ENCODE measurements around the gene CA10.
A peak's percentile ranks its signal among the peaks of the same experiment; 100 is the strongest.

Gene CA10

DNA sequence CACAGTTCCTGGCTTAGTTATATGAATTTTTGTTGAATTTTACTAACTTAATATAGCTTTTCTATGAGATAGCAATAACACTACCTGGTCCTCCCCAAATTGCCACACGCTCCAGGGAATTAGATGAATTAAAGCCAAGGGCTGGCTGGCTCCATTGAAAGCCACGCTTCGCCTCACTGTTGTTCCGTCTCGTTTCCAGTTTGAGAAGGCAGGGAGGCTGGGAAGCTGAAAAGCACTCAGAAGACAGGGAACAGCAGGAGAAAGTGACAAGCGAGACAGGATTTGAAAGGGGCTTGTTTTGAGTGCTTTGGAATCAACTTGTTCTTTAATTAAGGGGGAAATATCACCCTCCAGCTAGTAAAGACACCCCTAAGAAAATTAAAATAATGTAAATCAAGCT is 425.3 kb downstream of the CA10 start:
- no peak for DNase-seq

DNA sequence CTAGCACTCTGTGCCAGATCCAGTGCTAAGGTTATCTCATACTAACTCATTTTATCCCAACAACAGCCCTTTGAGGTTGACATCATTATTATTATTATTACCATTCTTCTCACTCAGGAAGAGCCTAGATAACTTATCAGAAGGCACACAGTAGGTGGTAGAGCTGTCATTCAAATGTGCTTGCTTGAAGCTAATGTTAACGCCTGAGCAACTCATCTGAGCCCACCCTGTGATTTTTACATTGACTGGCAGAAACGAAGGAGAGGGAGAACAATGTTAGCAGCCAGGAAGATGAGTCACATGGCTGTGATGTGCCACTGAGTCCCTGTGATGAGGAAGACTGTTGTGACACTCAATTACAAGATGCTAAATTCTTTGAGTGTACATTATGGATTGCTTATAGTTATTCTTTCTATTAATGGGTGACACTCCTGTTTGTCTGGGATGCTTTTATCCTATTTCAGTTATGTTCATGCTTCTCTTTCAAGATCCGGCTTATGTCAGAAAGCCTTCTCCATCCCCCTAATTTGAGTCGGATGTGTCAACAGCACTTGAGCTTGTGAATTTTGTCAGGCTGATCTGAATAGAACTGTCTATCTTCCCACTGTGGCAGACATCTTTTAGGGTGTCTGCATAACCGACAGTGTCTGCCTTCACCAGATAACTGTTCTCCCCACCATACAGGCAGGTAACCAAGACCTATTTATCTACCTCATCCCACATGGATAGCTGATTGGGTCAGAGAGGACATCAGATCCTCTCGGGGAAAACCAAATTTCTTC is 426.4 kb downstream of the CA10 start:
- no peak for DNase-seq

DNA sequence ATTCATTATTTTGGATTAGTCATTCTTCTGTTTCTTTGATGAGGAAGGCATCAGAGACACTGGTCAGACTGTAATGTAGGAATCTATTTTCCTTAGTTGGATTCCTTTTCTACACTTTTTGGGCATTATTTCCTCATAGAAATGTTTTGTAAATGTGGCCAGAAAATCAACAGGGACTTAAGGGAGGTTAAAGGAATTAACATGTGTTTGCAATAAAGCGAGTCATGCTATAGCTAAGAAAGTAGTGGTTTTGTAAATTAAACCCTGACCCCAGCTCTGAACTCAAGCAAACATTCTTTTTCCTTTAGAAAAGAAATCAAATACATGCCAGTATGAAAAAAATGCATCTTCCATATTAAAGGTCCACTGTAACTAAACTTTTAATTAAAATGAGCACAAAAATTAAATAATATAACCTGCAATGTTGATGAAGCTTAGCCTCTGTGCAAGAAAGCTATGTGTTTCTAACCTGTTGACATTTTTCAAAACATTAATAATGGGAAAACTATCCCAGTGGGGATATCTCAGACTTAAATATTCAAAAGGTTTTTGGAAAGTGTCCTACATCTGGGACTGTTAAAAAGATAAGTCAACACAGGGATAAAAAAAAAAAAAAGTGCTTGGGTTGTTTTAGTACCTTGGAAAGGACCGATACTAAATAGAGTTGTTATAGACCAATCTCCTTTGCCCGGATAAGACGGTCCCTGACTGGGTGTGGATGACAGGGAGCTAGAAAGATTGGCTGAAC is 428.0 kb downstream of the CA10 start:
- DNase-seq = no peak

DNA sequence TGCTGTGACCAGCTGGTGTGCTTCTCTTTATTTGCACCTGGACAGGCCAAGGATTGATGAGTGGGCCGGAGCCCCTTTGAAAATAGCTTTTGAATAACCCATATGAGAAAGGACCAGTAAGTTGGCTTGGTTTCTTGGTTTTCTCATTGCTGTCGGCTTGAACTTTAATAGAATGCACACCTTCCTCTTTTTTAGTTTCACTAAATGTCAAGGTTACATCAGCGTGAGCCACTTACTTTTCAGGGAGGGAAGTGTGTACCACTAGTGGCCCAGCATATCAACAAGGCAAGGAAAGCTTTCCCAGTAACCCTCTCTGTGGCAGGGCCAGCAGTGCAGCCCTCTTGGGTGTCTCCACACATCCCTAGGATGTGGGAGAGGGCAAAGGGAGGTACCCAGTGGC is 433.3 kb downstream of the CA10 start:
- no peak for DNase-seq

DNA sequence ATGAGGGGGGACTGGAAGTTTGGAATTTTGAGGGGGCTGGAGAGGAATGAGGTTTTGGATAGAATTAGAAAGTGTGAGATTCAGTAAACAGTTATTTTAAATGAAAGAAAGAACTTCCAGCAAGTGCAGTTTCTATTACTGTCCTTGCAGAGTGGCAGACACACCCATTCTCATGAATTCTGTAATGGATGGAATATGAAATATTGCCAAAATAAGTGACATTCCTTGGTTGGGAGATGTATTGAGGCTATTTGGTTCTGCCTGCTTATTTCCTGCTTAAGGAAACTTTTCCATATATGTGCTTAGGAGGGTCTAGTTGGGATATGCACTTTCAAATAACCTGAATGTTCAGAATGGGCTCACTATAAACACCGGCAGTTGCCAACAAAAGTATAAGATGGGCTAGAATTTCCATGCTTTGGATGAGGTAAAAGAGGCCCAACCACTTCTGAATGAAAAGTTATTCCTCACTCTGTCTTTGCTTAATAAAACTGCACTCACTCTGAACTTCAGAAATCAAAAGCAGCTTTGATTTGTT is 434.4 kb downstream of the CA10 start:
- DNase-seq = no peak

DNA sequence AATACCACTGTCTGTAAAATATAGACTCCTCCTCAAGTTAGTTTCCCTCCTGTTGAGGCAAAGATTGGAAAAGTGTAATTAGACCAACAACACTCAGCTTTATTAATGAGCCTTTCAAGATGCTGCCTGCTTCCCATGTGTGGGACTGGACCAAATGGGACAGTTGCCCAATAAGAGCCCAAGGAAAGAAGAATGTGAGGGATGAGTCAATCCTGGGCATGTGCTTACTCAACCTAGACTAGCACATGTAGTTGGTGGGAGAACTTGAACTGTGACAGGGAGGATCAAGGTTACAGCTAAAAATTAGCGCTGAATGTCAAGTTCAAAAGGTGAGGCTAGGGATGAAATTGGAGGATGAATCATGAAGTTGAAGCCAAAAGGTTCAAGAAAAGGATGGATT is 435.5 kb downstream of the CA10 start:
- DNase-seq = no peak

DNA sequence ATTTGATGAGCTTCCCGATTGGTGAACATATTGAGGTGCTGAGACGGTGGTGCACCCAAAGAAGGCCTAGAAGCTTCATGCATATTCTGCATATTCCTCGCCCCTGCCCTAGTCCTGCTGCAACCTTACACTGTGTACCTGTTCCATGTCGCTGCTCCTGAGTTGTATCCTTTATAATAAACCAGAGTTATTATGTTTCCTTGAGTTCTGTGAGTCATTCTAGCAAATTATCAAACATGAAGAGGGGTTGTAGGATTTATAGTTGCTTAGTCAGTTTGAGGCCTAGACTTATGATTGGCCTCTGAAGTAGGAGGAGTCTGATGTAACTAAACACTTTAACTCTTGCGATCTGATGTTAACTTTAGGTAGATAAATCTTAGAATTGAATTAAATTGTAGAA is 436.8 kb downstream of the CA10 start:
- DNase-seq = no peak

DNA sequence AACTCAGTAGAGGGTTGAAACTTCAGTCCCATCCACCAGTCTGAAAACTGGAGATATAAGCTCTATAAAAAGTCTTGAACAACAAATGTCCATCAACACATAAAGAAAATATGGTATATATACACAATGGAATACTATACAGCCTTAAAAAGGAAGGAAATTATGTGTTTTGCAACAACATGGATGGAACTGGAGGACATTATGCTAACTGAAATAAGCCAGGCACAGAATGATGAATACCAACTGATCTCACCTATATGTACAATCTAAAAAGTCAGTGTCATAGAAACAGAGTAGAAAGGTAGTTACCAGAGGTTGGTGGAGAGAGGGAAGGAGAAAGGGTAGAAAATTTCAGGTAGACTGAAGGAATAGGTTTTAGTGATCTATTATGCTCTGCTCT is 438.1 kb downstream of the CA10 start:
- no peak for DNase-seq

DNA sequence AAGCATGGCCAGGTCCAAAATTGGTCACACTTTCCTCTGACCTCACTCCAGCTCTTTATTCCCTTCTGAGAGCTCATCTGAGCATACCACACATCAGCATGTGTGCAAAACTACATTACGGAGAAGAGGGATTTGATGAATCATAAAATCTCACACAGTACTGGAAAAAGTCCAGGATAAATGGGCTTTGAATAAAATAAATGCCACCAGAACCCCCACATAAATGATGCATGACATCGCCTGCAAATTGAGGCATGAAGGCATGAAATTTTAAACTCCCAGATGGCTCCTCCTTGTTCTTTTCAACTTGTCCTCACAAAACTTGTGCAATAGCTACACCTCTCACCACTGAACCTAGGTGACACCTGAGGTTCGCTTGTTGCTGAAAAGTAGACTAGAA is 439.5 kb downstream of the CA10 start:
- no peak for DNase-seq

DNA sequence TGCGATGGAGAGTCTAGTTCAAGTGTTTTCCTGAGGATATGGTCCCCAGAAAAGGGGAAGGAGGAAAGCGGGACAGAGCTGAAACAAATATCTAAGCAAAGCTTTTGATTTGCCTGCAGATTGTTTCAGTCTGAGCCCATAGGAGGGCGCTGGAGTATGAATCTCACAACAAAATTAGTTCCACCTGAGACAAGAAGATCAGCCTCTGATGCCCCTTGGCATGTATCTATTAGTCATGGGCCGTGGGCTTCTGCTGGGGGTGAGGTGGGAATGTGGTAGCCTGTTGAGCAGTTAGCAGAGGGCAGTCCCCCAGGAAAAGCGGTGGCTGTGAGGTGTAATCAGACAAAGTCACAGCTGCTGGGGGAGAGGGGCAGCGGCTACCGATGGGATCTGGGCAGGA is 446.9 kb downstream of the CA10 start:
- no peak for DNase-seq

DNA sequence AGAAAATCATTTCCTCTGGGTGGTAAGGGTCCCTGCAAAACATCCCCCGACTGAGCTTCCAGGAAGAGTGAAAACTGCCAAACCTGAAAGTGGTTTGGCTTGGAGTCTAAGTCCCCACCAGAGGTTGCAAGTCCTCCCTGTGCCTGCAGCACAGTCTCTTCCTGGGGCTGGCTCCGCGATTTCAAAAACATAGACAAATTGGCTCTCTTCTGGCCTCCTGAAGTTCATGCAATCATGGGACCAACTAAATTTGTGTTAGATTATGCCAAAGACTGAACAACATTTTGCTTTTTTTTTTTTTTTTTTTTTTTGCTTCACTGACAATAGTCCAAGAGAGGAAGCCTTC is 447.9 kb downstream of the CA10 start:
- DNase-seq = no peak

DNA sequence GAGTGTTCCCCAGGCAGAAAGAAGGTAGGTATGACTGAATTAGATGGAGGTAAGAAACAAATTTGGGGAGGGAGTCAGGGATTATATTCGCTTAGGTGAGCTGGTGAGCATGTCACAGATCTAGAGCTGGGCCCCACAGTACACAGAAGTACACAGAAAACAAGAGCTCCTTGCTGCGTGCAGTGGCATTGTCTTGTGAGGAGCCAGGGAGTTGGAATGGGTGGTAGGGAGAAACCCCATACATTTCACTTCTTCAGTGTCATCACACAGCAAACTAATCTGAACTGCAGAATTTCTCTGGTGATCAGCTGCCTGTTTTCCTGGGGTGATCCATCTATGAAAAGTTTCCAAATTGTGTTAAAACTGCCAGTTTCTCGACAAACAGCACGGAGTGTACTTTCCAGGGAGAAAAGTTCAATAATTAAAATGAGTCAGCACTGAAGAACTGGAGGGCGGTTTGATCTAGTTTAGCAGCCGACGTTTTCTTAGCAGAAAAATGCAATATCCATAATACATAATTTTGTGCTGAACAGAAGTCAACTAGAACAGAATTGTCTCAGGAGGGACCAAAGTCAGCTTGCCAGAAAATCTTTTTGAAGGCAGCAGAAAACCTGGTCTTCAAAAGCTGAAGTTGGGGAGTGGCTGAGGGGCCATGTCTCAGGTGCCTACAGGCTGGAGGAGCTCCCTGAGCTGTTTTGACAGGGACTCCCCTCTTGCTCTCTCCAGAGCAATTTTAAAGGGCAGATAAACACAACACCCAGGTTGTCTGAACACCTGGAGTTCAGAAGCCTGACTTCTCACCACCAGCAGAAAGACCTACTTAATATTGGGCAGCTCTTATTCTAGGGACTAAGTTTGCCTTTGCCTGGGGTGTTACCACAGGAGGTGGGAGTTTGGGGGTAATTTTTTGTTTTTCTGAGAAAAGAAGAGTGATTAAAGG is 448.6 kb downstream of the CA10 start:
- DNase-seq = peak in 15 of 56 donors; percentile 1 to 41 (median 14)

DNA sequence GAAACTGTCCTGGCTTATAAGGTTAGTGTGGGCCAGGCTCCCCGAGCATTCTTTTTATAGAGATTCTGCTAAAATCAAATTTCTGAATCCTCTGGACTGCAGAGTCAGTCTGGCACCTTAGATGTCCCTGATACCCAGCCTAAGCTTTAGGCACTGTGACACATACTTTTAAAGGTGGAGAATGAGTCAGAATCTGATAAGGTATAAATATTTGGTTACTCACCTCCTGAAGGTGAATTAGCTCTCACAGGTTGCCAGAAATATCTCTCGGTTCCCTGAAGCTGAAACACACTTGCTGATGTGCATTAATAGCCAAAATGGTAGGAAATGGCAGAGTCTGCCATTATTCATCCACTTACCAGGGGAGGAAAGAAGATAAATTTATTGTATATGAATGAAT is 451.3 kb downstream of the CA10 start:
- no peak for DNase-seq

DNA sequence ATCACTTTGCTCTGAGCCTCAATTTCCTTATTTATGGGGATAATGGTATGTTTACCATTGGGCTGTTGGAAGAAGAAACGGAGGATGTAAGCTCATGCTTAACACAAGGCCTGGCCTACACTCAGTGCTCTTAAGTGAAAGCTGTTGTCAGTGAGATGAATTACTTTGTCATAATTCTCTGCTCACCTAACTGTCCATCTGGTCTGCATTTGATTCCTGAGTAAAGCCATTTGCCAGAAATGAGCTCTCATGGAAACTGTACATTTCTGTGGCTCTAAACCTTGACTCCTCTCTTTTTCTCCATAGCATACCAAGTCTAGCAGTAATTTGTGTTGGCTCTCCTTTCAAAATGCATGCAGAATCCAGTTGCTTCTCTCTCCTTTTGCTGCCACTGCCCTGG is 452.4 kb downstream of the CA10 start:
- no peak for DNase-seq

DNA sequence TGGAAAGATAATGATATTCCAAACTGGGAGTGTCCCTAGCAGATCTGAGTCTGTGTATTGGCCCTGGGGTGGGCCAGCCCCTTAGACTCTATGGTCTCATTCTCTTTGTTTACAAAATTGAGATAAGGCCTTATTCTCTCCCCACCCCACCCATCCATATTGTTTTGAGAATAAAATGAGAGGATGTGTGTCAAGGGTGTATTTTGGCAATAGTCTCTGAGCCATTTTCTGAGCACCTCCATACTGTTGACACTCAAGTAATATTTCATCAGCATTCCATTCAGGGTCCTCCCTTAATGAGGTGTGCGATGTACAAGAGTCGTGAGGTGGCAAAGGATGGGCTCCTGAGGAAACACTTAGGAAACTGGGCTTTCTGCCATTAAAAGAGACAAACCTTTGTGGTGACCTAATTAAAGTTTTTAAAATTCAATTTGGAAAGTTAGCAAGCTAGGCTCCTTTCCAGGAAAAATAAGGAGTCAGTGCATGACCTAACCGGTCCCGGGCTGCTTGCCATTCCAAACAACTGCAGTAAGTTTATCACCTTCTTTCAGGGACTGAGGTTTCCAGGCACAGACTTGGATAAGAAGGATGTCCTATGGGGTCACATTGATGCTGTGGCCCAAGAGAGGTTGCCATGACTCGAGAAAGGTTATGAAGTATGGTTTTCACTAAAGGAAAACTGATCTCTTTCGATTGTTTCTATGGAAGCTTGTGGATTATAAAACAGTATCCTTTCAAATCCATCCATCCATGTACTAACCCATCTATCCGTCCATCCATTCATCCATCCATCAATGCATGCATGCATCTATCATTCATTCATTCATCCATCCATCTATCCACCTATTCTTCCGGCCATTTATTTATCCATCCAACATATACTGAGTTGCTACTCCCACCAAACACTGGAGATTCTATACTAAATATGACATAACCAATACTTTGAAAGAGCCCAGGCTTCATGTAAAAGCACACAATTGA is 454.9 kb downstream of the CA10 start:
- peak in 1 of 56 donors; percentile 1 for DNase-seq

DNA sequence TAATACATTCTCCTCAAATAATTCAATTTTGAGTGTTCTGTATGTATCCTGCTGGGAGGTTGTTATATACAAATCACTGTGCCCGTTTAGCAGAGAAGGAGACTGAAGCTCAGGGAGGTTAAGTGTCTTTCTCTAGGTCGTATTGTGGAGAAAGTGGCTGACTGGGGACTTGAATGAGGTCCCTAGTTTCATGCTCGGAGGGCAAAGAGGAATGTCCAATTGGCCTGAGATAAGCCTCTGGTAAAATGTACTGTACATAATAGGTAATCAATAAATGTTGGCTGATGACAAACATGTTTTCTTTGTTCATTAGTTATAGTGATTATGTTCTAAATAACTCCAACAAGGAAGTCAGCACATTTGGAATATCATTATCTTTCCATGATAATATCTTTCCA is 455.6 kb downstream of the CA10 start:
- no peak for DNase-seq

DNA sequence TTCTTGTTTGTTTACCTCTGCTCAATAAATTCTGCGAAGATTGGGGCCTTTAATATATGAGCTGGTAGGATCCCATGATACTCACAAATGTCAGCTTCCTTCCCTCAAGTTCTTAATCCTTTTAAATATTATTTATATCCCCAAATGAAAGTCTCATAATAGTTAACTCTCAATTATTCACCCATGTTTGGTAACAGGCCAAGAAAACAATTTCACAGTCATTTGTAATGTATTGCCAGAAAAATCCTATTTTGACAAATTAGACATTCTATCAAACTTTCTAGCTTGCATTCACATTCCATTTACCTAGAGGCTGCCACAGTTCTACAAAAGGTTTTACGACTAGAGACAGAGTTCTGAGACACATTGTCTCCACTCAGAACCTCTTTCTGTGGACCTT is 457.0 kb downstream of the CA10 start:
- no peak for DNase-seq

DNA sequence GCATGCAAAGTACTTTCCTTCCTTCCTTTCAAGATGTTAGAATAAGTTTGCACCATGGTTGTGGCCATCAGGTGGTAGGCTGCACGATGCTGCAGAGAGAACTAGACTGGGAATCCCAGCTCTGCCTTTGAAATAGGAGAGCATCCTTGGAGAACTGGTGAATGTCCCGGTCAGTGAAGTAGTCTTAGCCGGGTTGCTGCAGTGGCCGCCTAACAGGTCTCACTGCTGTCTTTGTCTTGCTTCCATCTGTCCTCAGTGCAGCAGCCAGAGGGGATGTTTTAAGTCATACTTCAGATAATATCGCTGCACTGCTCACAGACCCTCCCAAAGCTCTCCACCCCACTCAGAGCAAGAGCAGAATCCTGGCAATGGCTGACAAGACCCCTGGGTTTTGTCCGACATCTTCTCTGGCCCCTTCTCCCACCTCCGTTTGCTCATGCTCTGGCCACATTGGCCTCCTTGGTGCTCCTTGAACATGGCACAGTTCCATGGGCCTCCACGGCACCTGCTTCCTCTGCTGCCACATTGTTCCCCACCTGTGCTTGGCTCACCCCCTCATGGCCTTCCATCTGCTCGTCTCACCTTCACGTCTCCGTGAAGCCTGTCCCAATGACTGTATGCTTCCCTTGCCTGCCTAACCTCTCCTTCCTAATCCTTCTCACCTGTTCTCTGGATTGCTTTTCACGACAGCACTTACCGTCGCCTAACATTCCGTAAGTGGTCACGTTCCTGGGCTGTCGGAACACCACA is 458.3 kb downstream of the CA10 start:
- no peak for DNase-seq

DNA sequence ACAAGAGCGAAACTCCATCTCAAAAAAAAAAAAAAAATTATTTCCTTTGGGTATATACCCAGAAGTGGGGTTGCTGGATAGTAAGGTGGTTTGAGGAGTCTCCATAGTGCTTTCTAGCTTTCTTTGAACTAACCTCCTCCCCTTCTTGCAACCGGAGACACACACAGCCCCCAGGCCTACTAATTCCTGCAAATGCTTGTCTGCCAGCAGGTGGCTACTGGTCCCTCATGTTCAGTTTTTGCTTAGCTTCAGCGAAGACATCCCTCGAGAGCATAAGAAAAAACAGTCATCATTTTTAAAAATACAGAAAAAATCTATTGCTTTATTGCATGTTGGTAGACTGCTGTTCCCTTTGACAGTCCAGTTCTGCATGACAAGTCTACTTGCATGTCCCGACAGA is 459.2 kb downstream of the CA10 start:
- DNase-seq = no peak

DNA sequence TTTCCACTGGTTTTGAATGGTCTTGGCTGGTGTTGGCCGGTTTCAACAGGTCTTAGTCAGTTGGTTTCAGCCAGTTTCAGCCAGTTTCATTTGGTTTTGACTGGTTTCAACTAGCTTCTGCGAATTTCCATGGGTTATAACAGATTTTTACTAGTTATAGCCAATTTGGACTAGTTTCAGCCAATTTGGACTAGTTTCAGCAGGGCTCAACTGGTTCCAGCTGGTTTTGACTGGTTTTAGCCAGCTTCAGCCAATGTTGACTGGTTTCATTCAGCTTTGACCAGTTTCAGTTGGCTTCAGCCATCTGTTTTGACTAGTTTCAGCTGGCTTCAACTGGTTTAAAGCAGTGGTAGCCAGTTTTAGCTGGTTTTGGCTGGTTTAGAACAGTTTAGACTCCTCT is 465.6 kb downstream of the CA10 start:
- DNase-seq = no peak

Measured in nucleus accumbens (tissue), 56 donors.